ENCODE results near the gene TNFAIP8L2.

TNFAIP8L2 gene

DNA sequence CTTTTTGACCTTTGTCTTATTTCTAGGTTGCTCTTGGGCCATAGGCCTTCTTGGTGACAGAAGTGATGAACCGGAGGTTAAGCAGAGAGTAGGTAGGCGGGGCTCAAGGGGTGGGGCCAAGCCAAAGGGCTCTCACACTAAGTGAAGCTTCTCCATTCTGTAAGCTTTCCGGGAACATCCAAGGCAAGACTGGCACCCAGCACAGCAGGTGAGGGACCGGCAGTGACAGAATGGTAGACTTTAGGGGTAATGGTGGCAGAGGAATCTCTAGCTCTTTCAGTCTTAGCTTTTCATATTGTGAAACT, at the start of gene TNFAIP8L2:
TSS of gene TNFAIP8L2 (plus strand) at position 135 of the 305 bp plus-strand sequence. CDS start 2,049 bp downstream, outside the sequence.
- DNase-seq = peak; percentile 93

DNA sequence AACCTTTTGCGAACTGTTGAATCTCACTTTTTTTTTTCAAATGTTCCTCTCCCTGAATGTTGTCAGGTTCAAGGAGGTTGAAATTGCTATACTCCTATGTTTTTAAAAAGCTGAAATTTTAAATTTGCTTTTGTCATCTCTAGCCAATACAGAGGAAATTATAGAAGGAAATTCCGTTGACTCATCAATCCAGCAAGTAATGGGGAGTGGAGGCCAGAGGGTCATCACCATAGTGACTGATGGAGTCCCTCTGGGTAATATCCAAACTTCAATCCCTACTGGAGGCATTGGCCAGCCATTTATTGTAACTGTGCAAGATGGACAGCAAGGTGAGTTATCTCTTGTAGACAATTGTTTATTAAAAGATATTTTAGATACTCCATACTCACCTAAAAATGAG, 49.6 kb upstream of the TNFAIP8L2 start:
- no peak for DNase-seq

DNA sequence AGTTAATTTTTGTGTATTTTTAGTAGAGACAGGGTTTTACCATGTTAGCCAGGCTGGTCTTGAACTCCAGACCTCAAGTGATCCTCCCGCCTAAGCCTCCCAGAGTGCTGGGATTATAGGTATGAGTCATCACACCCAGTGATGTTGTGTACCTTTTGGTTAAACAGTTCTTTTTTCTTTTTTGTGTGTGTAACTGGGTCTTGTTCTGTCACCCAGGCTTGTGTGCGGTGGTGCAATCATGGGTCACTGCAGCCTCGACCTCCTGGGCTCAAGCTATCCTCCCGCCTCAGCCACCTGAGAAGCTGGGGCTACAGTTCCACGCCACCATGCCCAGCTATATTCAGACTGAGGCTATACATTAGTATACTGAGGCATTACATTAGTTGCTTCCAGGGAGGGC, 48.1 kb upstream of the TNFAIP8L2 start:
- DNase-seq = no peak

DNA sequence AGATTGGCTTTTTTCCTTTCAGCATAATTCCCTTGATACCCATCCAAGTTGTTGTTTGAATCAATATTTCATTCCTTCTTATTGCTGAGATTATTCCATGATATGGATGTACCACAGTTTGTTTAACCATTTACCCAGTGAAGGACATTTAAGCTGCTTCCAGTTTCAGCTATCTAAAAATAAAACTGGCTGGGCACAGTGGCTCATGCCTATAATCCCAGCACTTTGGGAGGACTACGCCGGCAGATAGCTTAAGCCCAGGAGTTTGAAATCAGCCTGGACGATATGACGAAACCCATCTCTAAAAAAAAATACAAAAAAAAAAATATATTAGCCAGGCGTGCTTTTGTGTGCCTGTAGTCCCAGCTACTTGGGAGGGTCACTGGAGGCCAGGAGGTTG, 42.6 kb upstream of the TNFAIP8L2 start:
- DNase-seq = no peak

DNA sequence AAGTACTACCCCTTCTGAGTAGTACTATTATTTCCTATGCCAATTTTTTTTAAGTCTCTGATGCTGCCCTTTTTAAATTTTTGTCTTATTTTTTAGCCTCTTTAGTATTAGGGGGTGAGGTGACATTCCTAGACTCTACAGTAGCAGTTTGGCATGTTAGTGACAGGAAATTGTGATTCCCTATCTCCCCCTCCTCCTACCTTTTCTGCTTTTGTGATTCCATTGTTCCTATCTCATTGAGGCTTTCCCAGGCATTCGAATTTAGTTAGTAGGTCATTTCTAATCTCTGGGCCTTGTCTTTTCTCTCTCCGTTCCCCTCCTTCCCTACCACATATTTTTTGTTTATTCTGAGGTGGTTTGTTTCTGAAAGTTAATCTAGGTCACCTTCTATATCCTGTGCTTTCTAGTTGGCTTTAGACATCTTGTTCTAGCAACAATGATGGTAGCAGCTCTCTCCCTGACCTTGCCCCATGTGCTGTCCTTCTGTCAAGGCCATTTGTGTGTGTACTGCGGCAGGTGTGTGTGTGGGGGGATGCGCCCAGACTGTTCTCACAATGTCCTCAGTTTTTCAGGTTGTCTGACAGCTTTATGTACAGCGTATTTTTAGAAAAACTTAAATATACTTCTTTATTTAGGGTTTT, 31.6 kb upstream of the TNFAIP8L2 start:
- DNase-seq = no peak

DNA sequence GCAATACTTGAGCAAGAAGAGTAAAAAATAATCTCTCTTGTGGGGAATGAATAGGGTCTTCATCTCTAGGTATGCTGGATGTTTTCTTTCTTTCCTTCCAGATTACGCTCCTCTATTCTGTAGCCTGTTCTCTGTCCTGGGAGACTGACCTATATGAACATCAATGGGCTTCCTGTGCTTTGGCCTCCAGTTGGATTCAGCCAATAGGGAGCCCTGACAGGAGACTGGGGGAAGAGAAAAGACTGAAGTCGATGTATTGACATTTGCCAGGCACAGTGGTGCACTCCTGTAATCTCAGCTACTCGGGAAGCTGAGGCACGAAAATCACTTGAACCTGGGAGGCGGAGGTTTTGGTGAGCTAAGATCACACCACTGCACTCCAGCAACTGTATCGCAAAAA, 27.6 kb upstream of the TNFAIP8L2 start:
- no peak for DNase-seq

DNA sequence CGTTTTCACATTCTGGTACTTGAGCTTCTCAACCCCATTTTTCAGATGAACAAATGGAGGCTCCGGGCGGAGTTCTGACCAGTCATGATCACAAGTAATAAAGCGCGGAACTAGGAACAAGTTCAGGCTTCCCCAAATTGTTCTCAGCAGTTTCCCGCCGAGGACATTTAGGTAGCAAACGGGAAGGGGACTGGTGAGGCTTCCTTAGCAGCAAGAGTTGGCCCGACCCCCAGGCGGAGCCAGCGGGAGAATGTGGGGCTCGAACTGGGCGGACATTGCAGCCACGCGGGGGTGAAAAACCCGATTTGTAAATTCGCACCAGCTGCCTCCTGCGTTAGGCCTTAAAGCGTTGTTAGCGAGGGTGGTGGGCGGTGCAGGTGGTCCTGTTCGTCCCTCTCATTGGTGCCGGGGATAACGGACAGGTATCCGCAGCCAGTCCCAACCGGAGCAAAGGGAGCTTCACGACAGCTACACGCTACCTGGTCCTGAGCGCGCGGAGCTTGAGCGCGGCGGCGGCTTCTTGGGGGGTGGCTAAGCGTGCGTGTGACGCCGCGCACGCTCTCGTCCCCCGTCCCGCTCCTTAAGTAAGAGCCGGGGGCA, 25.4 kb upstream of the TNFAIP8L2 start:
- peak; percentile 92 for DNase-seq

DNA sequence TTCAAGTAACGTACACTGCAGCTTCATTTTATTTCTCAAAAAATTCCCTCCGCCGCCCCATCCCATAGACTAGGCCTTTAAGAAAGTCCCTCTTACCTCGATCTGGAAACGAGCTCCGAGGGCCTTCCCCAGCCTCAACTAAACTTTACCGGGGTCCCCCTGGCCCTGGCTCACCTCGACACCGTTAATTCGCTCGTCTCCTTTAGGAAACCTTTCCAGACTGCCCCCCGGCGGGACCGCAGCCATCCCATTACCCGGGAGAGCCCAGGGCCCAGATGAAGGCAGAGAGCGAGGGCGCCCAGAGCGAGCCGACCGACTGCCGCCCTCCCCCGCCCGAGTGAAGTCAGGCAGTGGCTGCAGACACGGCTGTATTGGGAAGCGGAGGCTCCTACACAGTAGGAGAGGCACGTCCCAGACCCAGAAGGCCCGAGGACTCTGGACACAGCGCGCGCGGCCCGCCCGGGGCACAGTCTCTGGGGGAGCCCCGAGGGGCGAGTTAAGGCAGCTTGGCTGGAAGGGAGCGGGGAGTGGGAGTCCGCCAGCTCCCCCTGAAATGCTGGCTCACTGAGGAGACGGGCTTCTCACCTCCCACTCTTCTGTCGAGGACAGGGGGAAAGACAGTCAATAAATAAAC, 24.6 kb upstream of the TNFAIP8L2 start:
- no peak for DNase-seq

DNA sequence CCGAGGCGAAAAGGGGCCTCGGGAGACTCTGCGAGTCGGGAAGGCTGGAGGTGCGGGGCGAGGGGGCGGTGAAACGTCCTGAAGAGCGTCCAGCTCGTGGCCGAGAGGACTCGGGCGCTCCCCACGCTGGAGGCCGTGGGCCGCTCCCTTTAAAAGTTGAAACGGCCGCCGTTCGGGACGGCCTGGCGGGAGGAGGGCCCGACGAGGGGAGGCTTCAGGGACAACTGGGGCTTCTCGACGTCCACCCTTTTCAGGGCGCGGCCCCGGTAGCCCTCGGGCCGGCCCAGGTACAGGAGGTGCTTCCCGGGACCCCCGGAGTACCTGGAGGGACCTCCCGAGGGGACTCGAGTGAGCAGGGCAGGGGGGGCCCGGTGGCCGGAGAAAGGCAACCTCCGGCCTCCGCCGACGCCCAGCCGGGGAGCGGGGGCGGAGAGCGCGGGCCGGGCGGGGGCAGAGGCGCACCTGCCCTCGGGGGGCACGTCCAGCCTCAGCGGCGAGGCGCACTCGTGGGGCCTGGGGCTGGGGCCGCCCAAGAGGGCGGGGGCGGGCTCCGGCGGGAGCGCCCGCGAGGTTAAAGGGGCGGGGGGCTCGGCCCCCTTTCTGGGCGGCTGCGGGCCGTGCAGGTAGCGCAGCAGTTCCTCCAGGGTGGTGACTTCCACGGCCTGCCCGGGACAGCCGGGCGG, 24.0 kb upstream of the TNFAIP8L2 start:
- DNase-seq = no peak

DNA sequence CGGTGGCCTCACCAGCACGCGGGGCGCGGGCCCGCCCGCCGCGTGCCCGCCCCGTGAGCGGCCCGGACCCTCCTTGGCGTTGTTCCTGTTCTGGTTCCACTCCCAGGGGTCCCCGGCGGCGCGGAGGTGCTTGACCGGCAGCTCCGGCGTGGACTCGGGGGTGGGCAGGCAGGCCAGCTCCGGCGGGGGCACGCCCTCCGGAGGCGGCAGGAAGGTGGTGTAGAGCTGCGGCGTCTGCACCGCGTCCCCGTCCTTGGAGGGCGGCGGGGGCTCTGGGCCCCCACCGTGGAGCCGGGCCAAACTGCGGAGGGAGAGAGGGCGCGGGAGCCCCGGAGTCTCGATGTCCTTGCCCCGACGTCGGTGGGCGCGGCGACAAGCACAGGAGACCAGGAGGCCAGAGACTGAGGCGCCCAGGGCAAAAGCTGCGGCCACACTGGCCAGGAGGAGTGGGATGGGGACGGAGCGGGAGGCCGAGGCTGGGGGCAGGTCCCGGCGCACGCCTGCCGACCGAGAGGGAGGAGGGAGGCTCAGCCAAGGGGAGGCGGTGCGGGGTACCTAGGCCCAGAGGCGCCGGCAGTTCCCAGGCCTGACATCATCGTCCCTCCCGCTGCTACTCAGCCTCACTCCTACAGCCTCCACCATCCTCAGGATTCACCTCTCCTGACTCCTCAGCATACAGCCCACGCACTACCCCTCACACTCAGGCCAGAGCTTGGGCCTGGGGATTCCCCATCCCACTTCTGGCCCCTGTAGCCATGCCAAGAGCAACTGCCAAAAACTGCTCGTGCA, 23.2 kb upstream of the TNFAIP8L2 start:
- DNase-seq = no peak

DNA sequence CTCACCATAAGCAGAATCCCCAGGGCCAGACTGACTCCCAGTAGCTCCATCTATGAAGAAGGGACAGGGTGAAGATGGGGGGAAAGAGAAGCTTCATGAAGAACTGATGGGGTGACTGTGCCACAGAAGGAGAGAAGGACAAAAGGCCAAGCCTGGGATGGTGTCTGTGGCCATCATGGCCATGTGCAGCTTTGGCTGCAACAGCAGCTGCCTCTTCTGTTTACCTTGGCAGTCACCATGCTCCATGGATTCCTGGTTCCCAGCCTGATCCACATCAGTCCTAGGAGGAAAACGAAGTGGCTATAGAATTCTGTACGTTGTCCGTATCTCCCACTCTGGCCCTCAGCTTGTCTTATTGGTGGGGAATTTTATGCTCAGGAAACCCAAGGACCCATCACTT, 22.1 kb upstream of the TNFAIP8L2 start:
- DNase-seq = no peak

DNA sequence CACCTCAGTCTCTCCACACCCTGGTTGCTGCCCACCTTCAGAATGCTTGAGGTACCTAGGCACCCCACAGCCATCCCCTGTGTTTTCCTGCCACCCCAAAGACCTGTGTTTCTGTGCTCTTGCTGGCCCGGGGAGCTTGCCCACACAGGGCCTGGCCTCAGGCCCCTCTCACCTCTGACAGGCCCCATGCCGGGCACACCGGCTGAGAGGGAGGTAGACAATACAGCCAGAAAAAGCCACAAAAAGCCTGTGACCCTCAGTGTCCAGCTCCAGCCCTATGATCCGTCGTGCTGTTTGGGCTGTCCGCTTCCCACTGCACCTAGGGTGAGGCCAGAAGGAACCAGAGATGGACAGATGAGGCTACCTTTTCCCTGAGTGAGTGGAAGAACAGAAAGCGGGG, 21.5 kb upstream of the TNFAIP8L2 start:
- no peak for DNase-seq

DNA sequence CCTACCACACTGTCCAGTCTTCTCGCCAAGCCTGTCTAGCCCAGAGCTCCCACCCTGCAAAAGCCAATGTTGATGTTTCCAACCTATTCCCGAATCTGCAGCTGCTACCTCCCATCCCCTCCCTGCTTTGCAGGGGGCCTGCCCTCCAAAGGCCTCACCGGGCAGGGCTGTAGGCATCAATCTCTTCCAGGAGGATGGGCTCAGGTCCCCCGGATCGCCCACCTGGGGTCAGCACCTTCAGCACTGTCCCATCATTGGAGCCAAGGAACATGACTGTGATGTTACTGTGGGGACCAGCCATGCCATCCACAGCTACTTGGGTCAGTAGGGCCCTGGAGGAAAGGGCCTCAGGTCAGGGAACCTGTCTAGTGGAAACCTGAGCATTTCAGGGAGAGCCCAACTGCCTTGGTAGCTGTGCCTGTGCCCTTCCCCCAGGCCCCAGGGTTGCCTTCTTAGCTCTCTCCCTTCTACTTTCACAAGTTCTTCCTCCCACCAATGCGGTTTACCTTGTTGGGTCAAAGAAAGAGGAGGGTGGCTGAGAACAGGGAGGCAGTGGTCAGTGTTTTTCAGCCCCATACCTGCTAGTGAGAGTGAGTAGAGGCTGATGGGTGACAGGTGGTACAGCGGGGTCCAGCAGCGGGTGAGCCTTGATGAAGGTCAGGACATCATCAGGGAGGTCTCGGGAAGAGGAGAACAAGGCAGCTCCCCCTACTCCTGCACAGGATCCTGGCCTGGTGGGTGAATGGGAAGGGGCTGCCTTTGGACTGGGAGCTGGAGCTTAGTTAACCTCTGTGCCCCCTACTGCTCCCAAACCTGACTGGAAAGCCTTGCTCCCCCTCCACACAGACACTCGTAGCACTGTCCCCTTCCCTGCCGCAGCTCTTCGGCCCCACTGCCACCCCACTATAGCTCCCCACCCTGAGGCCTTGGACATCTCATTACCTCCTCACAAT, 20.7 kb upstream of the TNFAIP8L2 start:
- no peak for DNase-seq

DNA sequence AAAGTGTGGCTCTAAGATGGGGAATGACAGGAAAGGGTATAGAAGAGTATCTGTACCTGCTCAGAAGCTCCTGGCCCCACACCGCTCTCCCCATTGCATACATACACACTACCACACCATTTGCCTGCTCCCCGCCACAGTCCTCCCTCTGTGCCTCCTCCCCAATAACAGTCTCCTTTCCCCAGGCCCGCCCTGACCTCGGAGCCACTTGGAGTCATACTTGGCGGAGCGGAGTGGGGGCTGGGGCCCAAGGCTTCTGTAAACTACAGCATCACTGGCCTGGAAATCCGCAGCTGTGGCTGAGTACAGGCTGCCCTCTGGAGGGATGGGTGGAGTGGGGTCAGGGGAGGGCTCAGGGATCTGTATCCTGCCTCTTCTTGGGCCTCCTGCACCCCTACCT, 18.7 kb upstream of the TNFAIP8L2 start:
- DNase-seq = no peak

DNA sequence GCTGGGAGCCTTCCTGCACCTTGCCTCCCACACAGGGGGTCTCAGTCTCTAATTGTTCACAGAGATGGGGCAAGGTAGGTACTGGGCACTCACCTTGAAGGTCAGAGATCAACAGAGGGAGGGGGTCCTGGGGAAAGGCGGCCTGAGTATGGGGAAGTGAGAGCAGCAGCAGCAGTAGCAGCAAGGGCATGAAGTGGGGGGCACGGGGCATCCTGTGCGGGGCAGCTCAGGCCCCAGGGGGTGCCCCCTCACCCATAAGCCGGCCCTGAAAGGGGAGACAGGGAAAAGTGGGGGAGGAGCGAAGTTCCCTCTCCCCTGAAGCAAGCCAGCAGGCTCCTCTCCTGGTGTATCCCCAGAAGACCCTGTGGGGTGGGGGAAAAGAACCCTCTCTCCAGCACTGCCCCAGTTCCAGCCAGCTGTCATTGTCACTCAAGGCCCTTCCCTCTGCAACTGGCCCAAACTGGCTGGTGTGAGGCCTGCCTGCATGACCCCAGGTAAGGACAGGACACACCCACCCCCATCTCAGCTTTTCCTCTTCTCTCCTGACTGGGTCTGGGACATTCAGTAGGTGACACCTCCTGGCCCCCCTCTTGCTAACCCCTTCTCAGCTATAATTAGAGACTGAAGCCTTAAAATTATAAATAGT, 13.9 kb upstream of the TNFAIP8L2 start:
- no peak for DNase-seq

DNA sequence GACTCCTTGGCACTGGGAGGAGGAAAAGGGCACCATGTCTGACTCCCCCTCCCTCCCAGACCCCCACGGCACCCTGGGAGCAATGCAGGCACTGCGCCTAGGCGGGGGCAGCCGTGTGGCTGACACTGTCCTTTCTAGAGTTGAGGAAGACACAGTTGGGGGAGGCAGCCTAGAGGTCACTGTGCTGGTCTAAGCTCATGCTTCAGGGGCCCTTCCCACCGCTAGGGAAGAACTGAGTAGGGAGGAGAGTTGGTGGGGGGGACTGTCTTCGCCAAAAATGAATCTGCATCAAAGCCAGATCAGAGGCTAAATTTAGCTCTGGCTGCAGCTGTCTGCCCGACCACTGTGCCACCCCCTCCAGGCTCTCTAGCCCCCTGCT, 13.4 kb upstream of the TNFAIP8L2 start:
- no peak for DNase-seq

DNA sequence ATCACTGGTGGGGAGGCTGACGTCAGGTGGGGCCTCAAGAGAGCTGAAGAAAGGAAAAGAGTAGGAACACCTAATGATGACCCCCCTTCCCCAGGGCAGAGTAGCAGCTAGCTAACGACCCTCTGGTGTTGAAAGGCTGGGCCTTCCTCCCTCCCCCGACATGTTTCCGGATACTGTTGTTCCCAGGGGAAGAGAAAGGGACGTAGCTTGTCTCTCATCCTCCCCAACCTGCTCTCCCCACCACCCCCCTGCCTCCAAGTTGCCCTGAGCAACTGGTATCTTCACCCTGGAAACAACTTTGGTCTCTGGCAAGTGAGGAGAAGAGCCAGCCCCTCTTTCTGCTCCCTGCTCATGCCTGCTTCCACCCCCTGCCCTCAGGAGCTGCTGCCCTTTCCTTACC, 12.5 kb upstream of the TNFAIP8L2 start:
- DNase-seq = no peak

DNA sequence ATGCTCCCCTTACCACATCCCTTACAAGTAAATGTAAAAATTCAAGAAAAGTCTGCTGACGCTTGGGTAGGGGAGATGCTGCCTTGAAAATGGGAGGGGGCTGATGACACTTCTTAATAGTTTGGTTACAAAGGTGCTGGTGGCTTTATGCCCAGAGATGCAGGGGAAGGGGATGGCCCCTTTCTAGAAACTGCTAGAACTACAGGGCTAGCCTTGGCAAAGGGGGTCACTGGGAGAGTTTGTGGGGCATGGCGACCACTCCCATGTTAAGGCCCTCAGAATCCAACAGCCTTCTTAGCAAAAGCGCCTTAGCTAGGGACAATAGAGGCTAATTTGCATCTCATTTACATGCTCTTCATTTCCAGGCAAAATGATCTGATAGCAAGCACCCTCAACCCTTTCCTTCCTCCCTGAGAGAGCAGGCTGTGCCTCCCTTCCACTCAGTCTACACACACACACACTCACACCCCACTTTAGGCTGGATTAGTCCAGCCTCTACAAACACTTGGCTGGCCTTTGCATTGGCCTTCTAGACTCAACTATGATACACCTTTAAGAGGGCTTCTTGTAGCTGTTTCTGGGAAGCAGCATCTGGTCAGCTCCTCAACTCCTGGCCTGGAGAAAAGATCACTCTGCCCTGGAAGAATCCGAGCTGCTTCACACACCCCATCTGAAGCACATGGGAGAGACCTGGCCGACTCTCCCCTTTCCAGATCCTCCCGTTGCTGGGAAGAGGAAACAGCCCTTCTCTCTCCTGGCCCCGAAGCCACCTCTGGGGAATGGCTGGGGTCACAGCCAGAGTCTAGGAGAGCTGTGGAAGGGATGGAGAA, 11.8 kb upstream of the TNFAIP8L2 start:
- peak; percentile 42 for DNase-seq

DNA sequence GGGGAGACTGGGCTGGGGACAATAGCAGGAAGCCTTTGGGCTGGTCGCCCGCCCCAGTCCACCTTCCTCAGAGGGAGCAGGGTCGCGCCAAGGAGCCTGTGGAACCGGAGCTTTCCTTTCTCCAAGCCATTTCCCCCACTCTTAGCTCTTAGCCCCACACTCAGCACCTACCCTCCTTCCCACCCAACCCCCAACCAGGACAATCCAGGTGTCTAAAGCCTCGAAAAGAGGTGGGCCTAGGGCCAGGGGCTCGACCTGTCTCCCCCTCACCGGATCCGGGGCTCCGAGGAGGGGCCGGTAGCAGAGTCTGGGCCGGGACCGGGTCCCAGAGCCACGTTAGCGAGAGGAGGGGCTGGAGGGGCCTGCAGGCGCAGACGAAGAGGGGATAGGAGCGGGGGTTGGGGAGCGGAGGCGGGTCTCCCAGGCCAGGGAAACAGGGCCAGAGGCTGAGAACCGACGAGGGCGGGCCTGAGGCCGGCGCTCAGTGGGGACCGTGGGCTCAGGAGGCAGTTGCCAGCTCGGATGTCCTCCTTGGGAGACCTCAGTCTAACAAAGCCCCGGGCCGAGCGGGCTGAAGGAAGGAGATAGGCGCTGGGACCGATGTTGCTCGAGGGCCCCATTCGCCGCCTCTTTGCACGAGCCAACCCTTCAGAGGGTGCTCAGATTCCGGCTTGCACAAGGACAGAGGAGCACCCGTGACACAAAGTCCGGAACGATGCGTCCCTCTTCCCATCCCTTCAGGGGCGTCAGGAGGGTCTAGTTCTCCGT, 11.0 kb upstream of the TNFAIP8L2 start:
- DNase-seq = peak; percentile 70

DNA sequence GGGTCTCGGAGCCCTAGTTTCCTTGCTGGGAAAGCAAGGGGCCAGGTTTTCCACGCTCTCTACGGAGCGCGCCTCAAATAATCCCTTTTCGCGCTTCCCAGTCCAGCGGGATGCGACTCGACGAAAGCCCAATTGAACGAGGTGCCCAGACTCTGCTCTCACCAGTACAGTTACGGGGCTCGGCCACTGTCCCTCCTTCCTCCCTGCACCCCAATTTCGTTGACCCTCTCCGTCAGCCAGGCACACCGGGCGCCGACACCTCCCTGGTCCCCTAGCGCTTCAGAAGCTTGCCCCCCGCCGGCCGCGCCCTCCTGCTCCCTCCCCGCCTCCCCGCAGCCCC, 10.4 kb upstream of the TNFAIP8L2 start:
- no peak for DNase-seq

All from hematopoietic multipotent progenitor cell treated with erythropoietin and hydrocortisone succinate and interleukin-3 and kit ligand, for 6 days (in vitro differentiated cells).